Suppressor macrophage treated with lipopolysaccharide for 1 hour (primary cell): ENCODE measurements around the gene KRIT1.
A peak's percentile ranks its signal among the peaks of the same experiment; 100 is the strongest.
"Not testable (repeated sequence)": the region's sequence is repeated elsewhere in the genome, so short reads cannot be mapped to it uniquely, and the experiment has no call there.

ENCODE experiments used
- DNase-seq, 3 donors: peaks; one replicate each; pipeline ENCODE4 v3.0.0-alpha.2; 2020 to 2022

The KRIT1 gene

DNA sequence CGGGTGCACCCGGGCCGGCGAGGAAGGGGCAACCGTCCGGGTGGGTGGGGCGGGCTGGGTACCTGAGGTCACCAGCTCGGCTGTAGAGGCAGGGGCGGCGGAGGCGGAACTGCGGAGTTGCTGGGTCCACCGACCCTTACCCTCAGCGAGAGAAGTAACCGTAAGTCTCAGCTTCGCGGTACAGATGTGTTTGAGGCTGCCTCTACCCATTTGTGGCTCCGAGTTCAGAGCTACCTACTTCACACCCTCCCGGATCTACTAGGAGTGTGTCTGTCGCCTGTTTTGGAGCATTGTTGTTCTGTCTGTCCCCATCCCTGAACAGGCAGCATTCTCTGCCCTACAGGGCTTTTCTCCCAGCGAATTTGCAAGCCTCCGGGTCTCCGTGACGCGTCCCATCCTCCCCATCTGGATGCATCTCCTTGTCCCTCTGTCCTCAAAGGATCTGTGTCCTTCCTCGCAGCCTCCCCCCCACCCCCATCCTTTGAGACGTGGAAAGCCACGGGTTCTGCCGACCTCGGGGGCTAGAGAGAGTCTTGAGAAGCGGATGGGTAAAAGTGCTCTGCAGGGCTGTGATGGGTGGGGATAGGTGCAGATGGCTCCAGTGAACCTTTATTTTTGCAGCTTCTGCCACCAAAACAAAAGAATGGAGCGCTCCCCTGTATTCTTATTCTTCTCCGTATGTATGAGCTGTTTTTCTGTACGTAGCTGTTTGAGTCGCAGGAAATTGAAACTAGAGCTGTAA lies 817 bp upstream of the KRIT1 start:
- peak in 2 of 3 donors; percentile 24 to 30 for DNase-seq

DNA sequence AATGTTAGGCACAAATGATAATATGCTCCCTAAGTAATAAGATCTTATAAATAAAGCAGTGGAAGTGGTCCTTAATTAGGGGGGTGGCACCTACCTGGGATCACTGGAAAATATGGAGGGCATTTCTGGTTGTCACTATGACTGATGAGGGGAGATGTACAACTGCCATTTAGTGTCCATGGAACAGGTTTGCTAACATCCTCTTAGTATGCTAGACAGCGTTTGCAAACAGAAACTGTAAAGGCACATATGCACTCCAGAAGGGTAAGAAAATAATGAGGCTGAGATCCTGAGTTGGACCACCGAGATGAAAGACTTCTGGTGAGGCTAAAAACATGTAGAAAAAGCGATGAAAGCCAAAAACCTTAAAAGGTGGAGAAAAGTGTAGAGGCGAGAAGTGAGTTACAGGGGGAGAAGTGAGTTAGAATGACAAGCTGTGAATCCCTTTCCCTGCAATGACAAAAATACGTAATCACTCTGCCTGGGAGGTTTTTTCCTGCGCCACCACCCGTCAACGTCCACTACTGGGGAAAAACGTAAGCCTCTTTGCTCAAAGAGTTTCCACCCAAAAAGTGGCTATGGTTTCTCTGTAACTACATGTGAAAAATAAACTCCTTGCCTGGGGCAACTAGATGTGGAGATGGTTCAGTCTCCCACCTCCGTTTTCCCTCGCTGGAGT lies 767 bp downstream of the KRIT1 start:
- DNase-seq = peak; percentile 57 to 63 (median 58)

DNA sequence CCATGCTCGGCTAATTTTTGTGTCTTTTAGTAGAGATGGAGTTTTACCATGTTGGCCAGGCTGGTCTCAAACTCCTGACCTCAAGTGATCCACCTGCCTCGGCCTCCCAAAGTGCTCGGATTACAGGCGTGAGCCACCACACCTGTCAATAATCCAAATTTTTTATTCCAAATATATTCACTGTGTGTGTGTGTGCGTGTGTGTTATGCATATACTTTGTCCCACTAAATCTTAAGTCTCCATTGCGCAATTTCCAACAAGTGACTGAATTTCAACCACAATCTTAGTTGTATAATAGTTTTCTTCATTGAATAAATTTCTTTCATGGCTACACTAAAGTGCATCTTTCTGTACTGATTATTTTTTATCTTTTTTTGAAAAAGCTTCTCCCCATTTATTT lies 2.7 kb downstream of the KRIT1 start:
- peak in 2 of 3 donors; percentile 25 to 39 for DNase-seq

DNA sequence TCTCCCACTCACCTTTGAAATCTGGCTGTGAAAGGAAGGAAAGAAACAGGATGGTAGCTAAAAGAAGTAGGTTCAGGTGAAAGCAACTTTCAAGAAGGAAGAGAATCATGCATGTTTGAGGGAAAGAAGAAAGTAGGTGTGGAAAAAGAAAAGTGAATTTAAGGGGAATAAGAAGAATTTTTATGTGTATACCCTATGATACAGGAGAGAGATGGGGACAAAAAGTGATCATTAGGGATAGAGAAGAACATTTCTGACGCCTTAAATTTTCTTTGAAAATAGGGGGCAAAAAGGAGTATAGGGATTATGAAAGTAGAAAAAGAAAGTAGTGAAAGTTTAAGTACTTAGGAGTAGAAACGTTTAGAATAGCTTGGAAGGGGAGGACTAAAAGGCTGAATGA lies 15.2 kb downstream of the KRIT1 start:
- no peak for DNase-seq

DNA sequence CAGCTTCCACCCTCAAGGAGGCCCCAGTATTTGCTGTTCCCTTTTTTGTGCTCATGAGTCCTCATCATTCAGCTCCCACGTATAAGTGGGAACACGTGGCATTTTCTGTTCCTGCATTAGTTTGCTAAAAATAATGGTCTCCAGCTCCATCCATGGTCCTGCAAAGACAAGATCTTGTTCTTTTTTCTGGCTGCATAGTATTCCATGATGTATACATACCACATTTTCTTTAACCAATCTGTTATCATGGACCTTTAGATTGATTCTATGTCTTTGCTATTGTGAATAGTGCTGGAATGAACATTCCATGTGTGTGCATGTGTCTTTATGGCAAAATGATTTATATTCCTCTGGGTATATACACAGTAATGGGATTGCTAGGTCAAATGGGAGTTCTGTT lies 17.0 kb downstream of the KRIT1 start:
- no peak for DNase-seq

DNA sequence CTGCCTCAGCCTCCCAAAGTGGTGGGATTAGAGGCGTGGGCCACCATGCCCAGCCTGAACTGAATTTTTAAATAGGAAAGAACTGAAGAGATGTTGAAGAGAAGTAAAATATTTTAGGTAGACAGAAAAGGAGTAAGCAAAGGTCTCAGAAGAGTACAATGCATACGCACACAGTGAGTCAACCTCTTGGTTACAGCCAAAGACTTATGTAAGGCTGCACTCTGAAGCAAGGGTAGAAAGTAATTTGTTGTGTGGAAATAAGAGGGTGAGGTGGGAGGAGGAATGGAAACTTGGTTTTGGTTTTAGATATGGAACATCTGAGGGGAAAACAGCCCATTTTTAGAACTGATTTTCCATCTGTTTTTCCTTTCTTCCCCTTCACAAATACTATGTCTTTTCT lies 17.6 kb downstream of the KRIT1 start:
- no peak for DNase-seq

DNA sequence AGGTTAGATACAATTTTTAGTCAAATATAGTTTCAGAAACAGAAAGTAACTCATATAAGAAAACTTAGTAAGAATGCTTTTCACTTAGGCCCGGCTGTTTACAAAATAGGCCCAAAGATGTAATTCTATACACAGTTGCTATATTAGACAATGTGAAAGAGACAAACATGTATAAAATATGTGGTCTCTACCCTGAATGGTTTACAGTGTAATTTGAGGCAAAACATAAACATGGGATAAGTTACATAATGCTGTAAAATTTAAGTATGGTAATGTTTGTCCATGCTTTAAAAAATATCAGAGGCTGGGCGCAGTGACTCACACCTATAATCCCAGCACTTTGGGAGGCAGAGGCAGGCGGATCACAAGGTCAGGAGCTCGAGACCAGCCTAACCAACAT lies 18.7 kb downstream of the KRIT1 start:
- DNase-seq = no peak

DNA sequence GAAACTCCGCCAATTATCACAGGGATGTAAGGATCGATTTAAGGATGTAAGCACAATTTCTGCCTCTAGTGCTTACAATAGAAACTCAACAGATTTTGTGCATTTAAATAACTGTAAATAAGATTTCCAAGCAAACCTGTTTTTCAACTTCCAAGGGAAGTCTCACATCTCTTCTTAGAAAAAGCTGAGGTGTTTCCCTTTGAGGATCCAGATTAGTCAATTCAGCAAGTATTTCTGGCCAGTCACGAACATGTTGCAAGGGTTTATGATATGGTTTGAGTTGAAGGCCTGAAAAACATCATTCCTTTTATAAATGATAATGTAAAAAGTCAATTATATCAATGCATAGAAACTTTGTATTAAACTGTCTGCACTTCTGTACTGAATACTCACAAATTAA lies 23.9 kb downstream of the KRIT1 start:
- no peak for DNase-seq

DNA sequence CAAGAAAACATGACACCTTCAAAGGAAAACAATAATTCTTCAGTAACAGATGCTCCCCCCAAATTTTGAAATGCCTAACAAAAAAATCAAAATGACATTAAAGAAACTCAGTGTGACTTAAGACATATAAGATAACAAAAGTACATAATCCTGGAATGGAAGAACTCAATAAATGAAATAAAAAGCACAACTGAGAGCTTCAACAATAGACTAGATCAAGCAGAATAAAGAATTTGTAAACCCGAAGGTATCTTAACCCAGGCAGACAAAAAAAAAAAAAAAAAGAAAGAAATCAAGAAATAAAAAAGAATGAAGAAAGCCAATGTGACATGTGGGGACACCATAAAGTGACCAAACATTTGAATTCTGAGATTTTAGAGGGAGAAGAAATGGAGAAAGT lies 39.0 kb downstream of the KRIT1 start:
- DNase-seq = no peak

DNA sequence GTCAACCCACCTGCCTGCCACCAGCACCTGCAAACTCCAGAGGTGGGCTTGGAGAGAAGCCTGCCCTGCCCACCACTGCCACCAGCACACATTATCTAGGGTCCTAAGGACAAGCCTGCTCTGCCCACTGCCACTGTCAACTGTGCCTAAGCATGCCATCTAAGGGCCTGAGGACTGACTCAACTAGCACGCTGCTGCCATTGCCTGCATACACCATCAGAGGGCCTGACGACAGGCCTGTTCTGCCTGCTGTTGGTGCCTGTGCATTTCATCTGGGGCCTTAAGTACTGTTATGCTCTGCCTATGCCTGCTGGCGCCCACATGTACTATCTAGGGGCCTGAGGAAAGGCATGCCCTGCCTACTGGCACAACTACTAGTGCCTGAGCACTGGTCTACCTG lies 39.7 kb downstream of the KRIT1 start:
- no peak for DNase-seq

DNA sequence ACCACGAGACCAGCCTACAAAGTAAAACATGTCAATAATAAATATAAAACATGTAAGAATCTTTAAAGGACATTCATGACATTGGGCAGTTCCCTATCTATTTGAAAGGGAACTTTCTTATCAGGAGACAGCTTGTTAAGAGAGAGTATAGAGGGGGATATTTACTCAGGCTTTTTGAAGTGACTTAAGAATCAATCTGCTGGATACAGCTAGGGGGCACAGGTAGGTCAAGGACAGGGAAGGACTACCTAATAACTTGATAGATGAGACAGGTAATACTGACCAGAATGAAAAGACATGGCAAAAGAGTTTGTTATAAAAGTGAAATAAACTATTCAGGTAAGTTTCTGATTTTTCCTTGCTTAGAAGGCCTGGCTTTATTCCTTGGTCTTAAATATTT lies 44.9 kb downstream of the KRIT1 start:
- DNase-seq = no peak

DNA sequence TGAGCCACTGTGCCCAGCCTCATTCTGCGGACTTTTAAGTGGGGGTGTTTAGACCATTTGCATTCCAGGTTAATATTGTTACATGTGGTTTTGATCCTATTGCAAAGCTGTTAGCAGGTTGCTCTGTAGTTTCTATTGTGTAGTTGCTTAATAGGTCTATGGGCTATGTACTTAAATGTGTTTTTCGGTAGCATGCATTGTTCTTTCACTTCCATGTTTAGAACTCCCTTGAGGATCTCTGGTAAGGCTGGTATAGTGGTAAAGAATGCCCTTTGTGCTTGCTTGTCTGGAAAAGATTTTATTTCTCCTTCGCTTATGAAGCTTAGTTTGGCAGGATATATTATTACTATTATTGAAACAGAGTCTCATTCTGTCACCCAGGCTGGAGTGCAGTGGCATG lies 53.4 kb downstream of the KRIT1 start:
- DNase-seq = no peak

DNA sequence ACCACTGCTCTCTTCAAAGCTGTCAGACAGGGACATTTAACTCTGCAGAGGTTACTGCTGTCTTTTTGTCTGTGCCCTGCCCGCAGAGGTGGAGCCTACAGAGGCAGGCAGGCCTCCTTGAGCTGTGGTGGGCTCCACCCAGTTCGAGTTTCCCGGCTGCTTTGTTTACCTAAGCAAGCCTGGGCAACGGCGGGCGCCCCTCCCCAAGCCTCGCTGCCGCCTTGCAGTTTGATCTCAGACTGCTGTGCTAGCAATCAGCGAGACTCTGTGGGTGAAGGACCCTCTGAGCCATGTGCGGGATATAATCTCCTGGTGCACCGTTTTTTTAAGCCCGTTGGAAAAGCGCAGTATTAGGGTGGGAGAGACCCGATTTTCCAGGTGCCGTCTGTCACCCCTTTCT lies 56.5 kb downstream of the KRIT1 start:
- DNase-seq = not testable (repeated sequence)

DNA sequence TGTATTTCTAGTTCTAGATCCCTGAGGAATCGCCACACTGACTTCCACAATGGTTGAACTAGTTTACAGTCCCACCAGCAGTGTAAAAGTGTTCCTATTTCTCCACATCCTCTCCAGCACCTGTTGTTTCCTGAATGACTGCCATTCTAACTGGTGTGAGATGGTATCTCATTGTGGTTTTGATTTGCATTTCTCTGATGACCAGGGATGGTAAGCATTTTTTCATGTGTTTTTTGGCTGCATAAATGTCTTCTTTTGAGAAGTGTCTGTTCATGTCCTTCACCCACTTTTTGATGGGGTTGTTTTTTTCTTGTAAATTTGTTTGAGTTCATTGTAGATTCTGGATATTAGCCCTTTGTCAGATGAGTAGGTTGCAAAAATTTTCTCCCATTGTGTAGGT lies 61.4 kb downstream of the KRIT1 start:
- DNase-seq = not testable (repeated sequence)

DNA sequence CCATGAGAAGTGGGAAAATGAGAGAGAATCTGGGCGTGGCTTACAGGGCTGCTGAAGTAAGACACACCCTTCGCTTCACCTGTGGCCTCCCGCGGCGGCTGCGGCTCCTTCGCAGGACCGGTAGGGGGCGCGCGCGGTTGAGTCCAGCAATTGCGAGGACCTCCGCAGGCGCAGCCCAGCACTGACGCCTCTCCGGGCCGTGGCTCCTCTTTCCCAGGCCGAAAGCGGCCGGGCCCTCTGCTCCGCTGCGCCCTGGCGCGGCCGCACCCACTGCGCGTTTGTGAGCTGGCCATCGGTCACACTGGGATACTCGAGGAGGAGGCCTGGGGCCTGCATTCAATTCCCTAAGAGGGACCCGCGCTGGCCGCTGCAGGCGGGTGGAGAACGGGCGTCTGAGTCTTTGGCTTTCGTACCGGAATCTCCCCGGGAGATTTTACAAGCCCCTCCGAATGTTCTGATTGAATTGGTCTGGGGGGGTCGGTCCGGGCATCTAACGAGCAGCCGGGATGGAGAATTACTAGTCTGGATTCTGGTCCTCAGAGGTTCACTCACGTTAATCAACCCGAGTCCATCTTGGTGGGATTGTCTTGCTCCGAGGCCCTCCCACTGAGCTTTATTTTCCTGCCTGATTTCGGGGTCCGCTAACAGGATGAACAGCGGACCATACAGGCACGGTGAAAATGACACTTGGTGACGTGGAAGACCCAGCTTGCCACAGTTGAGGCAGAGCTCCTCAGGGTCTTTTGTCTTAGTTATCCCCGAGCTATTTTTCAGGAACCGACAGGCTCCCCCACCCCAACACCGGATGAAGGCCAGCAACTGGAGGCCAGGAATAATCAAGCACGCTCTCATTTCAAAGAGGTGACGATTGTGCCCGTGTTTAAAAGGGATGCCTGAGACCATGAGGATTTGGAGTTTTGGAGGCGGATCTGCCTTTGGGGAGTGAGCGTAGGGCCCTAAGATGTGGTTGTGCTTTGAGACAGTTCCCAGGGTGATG lies 66.5 kb downstream of the KRIT1 start, which contains the start of gene LRRD1:
Gene LRRD1, minus strand, starts transcription at position 215 of the 997 bp plus-strand sequence. CDS start 13,940 bp downstream, outside the sequence.
- DNase-seq = peak; percentile 86 to 93 (median 88)

DNA sequence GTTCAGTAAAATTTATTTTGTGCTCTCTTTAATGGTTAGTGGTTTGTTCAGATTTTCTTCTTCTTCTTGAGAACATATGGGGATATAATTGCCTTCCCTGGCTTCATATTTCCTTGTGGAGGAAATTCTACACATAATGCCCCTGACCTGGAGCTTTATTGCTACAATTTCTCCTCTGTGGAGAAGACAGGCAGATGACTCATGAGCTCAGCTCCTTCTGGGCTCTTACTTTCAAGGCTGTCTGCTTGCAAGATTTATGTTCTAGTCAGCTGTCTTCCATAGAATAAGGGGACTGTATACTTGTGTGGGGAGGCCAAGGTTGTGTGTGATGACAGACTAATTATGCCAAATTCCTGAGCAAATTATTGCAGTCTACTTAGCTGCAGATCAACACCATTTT lies 68.4 kb downstream of the KRIT1 start:
- DNase-seq = no peak

DNA sequence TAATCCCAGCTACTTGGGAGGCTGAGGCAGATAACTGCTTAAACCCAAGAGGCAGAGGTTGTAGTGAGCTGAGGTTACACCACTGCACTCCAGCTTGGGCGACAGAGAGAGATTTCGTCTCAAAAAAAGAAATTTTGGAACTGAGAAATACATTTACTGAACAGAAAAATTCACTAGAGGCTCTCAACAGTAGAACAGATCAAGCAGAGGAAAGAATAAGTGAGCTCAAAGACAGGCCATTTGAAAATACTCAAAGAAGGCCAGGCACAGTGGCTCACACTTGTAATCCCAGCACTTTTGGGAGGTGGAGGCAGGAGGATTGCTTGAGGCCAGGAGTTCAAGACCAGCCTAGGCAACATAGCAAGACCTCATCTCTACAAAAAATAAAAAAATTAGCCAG lies 76.2 kb downstream of the KRIT1 start:
- DNase-seq = not testable (repeated sequence)

DNA sequence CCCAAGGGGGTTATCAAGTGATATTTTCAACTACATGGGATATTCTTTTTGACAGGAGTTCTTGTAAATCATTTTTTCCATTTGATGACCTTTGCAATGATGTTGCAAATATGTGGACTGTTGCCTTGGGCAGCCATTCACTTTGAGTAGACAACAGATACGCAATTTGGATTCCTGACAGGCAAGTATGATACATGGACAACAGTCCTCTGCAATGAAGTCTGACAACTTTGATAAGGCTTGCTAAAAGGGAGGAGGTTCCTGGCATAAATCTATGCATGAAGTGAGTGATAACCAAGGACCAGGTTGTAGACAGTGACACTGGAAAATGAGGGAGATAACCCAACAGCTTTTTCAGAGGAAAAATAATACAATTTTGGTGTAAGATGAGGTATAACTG lies 84.4 kb downstream of the KRIT1 start:
- DNase-seq = no peak

DNA sequence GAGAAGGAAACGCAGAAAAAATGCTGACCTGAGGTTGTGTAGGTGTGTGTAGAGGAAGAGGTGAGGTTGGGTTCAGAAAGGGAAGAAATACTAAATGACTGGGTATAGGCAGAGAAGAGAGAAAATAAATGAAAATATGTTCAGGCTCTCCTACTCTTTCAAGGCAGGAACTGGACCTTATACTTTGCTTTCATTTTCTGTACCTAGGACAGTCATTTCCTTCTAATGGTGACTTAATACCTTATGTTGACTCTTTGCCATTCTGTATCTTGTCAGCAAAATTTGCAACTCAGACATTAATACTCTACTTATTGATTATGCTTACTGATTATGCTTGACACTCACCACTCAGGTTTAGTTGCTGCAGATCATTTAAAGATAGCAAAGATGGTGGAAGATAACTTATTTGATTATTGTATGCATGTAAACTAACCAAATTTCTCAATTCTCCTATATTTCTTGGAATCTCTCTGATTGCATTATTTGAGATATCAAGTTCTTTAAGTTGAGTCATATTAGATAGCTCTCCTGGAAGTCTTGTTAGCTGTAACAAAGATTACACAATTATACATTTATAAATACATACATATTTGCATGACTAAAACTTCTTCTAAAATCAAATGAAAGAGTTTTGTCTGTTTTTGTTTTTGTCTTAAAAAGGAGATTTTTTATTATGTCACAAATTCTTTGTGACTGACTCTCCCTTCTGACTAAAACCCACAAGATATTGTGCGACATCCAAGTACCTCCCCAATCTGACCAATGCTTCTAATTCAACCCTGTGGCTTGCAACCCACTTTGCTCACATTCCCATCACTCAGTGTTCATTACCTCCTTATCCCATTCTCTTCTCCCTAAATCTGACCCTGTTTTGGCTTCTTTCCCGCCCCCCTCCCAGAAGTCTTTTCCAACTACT lies 86.8 kb downstream of the KRIT1 start:
- no peak for DNase-seq

DNA sequence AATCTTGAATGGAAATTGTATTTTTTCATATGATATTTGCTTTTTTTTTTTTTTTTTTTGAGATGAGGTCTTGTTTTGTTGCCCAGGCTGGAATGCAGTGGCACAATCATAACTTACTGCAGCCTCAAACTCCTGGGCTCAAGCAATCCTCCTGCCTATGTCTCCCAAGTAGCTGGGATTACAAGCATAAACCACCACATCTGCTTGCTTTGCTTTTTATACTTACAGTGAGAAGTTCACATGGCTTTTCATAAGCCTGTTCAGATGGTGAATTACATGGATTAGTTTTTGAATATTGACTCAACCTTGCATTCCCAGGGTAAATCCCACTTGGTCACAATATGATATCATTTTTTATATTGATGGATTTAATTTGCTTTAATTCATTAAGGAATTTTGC lies 88.7 kb downstream of the KRIT1 start:
- no peak for DNase-seq

DNA sequence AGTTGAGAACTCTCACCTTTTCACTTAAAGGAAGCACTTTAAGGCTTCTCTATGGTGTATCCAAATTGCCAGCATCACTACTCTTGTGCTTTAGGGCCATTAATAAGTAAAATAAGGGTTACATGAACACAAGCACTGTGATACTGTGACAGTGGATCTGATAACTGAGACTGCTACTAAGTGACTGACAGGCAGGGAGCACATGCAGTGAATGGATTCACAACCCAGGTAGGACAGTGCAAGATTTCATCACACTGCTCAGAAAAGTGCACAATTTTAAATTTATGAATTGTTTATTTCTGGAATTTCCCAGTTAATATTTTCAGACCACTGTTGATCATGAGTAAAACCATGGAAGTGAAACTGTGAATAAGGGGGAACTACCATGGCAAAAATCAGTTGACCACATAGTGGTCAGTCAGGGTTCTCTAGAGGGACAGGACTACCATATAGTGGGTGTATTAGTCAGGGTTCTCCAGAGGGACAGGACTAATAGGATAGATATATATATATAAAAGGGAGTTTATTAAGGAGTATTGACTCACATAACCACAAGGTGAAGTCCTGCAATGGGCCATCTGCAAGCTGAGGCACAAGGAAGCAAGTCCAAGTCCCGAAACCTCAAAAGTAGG lies 90.5 kb downstream of the KRIT1 start:
- peak; percentile 66 to 85 (median 75) for DNase-seq
